Measurements from ENCODE around the gene SLIT1. TPM values are rescaled to one million over a fixed set of nuclear protein-coding genes. Genes with fewer than 3 reads are reported as not detected.

Gene SLIT1
- total and polyA plus RNA-seq, 2 of the 8 experiments (the other 6 are each of a cell fraction or from before 2014, with no cell fraction given), result 0.70 to 0.88 TPM

- TF ChIP-seq GABPA (IDR thresholded peaks at IDR 0.05; ENCODE audit: borderline replicate concordance, insufficient read depth, low read length) (no peak), GTF2F1 (IDR thresholded peaks at IDR 0.05; ENCODE audit: borderline replicate concordance, low read depth, low read length) (no peak), CTBP2 (IDR thresholded peaks at IDR 0.05; ENCODE audit: borderline replicate concordance, insufficient read depth, insufficient read length, low read length) (no peak)
Observed at GRCh38 chr10:97066877-97067555, 118.7 kb downstream of the SLIT1 start (continued).

All from H1 (cell line).